Smooth muscle cell (in vitro differentiated cells): ENCODE measurements around the gene PRELID3B. TPM values are rescaled to one million over a fixed set of nuclear protein-coding genes. Genes with fewer than 3 reads are reported as not detected.

Source experiments
- DNase-seq: peaks from one replicate; lab custom pipeline; 2025; ENCODE audit not compliant: unreplicated experiment; lab: John Stamatoyannopoulos, UW
- H2AFZ ChIP-seq: fragments of 200-600 bp; sonication (generic); 2 replicates; pipeline ENCODE4 v1.6.0; 2016; ENCODE audit warnings: antibody characterized with exemption, low read depth, mild to moderate bottlenecking
- H3F3A ChIP-seq: fragments of 200-600 bp; sonication (generic); 2 replicates; pipeline ENCODE4 v1.6.0; 2017; ENCODE audit warnings: antibody characterized with exemption, low read depth
- H3K27ac ChIP-seq: fragments of 200-600 bp; sonication (generic); 2 replicates; pipeline ENCODE4 v1.5.1; 2016; ENCODE audit warnings: low read depth, mild to moderate bottlenecking
- H3K27me3 ChIP-seq: fragments of 200-600 bp; sonication (generic); 2 replicates; pipeline ENCODE4 v1.6.1; 2016; ENCODE audit warnings: low read depth, mild to moderate bottlenecking
- H3K36me3 ChIP-seq: fragments of 200-600 bp; sonication (generic); 2 replicates; pipeline ENCODE4 v1.5.1; 2016; ENCODE audit warnings: low read depth
- H3K4me1 ChIP-seq: fragments of 200-600 bp; sonication (generic); 2 replicates; pipeline ENCODE4 v1.5.1; 2016; ENCODE audit warnings: low read depth
- H3K4me2 ChIP-seq: fragments of 200-600 bp; sonication (generic); 2 replicates; pipeline ENCODE4 v1.6.0; 2016; ENCODE audit warnings: mild to moderate bottlenecking
- H3K4me3 ChIP-seq: fragments of 200-600 bp; sonication (generic); 2 replicates; pipeline ENCODE4 v1.5.1; 2016; ENCODE audit warnings: mild to moderate bottlenecking
- H3K79me2 ChIP-seq: fragments of 200-600 bp; sonication (generic); 2 replicates; pipeline ENCODE4 v1.6.0; 2016; ENCODE audit warnings: low read depth, mild to moderate bottlenecking
- H3K9ac ChIP-seq: fragments of 200-600 bp; sonication (generic); 2 replicates; pipeline ENCODE4 v1.6.0; 2016; ENCODE audit warnings: low read depth
- H3K9me3 ChIP-seq: fragments of 200-600 bp; sonication (generic); replicated peaks from 2 replicates; pipeline ENCODE4 v1.5.1; 2016; ENCODE audit warnings: low read depth
- H4K20me1 ChIP-seq: fragments of 200-600 bp; sonication (generic); 2 replicates; pipeline ENCODE4 v1.6.0; 2016; ENCODE audit warnings: low read depth
- CTCF ChIP-seq: fragments of 200-600 bp; sonication (generic); IDR thresholded peaks from 2 replicates; pipeline ENCODE4 v1.5.1; 2017; ENCODE audit warnings: borderline replicate concordance, mild to moderate bottlenecking, antibody characterized with exemption; ENCODE audit not compliant: insufficient read depth, poor library complexity, severe bottlenecking
- WGBS: methylation state at CpG from one replicate; pipeline ENCODE4 v1.1.7; 2016; ENCODE audit warnings: low lambda C conversion rate; 5-methylcytosine and 5-hydroxymethylcytosine counted together
- polyA plus RNA-seq: library from polyadenylated mRNA; unstranded; fragments of >200 nt; fragmentation: Nextera tagmentation; extraction: Ambion mirVana; gene quantifications from 2 replicates; pipeline ENCODE4 v1.2.1, GENCODE V29; 2016
- total RNA-seq: library from RNA; depleted of rRNA; stranded (reverse); fragments of >200 nt; gene quantifications from 2 replicates; pipeline ENCODE4 v1.2.3, GENCODE V29; 2014

Gene PRELID3B
- total and polyA plus RNA-seq, 2 experiments from 2014 or later, result 20.9 to 44.9 TPM

DNA sequence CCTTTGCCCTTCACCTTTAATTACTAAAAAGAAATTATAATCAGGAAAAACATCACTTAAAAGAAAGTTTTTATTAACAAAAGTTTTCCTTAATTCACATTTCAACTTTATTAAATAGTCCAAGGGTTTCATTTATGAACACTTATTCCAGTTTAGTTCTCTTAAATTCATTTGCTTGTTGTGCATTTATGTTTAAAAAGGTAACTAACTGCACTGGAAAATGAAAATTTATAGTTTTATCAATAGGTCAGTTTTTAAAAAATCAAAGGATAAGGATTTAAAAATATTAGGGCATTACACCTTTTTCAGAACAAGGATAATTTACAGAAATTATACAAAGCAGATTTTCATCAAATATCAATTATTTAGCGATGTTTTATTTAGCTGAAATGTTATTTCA lies 9.5 kb downstream of the PRELID3B start:
- Histone ChIP-seq H3K79me2 (peaks cover 46% of the 10 kb centered on the region), H3K9me3 (no peaks in the 10 kb centered on the region), H2AFZ (peak overlapping the region; percentile 78), H3K4me2 (peak overlapping the region; percentile 95), H3K36me3 (peaks cover 20% of the 10 kb centered on the region), H3K4me1 (peaks cover 27% of the 10 kb centered on the region), H3K27ac (peak overlapping the region; percentile 71), H3K4me3 (peak overlapping the region; percentile 81), H3F3A (peaks cover 19% of the 10 kb centered on the region), H4K20me1 (peaks cover 22% of the 10 kb centered on the region), H3K27me3 (no peaks in the 10 kb centered on the region), H3K9ac (peak overlapping the region; percentile 94)
- no peak for TF ChIP-seq CTCF
- no peak for DNase-seq
- WGBS, result 98% methylated on average over 1 of the region's 1 CpG

GRCh38 chr20:59032713-59033059 lies 9.9 kb downstream of the PRELID3B start:
- peaks cover 30% of the 10 kb centered on the region for H3K4me1 ChIP-seq
- H3K79me2 ChIP-seq, result peaks cover 46% of the 10 kb centered on the region
- WGBS, result 2% methylated on average over 13 of the region's 13 CpGs
- peak overlapping the region; percentile 95 for H3K4me2 ChIP-seq
- H4K20me1 ChIP-seq, result peaks cover 26% of the 10 kb centered on the region
- peaks cover 19% of the 10 kb centered on the region for H3F3A ChIP-seq
- H3K9ac ChIP-seq, result peak overlapping the region; percentile 94
- H2AFZ ChIP-seq, result peak overlapping the region; percentile 78
- no peaks in the 10 kb centered on the region for H3K27me3 ChIP-seq
- H3K9me3 ChIP-seq, result no peaks in the 10 kb centered on the region
- H3K36me3 ChIP-seq, result peaks cover 18% of the 10 kb centered on the region
- TF ChIP-seq CTCF, result no peak
- peak overlapping the region; percentile 81 for H3K4me3 ChIP-seq
- H3K27ac ChIP-seq, result peak overlapping the region; percentile 71
- DNase-seq, result no peak

DNA sequence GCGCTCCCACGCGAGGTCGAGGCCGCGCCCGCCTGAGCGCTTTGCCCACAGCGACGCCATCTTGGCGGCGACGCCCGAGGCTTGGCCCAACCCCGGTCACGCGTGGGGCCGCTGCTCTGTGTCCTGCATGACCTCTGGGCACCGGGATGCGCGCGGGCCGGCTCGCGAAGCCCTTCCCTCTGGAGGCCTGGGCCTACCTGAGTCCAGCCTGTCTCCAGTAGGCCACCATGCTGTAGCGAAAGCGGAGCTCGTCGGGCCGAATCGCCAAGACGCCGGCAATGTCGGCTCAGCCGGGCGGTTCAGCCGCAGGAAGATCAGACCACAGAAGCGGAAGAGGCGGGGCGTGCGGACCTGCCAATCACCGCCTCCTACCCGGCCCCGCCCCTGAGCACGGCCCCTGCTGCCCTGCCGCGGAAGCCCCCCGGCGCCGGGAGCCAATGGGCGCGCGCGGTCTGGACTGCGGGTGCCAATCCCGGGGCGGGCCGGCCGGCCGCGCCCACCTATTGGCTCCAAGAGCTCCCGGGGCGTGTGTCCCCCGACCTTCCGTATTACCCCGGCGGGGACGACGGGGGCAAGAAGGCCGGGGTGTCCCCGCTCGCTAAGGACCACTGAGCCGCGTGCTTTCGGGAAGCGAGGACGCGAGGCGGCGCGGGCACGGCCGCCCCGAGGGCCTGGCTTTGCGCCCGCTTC lies 10.4 kb downstream of the PRELID3B start, which contains the start of gene ATP5F1E:
ATP5F1E (minus strand) TSS at position 313 of the 690 bp plus-strand sequence; CDS start at position 229, 84 bp downstream.
- H3K9ac ChIP-seq, result peak within 1 kb of the TSS; percentile 94
- TF ChIP-seq CTCF, result no peak
- peaks cover 30% of the 10 kb centered on the region for H3K4me1 ChIP-seq
- H3K9me3 ChIP-seq, result no peaks in the 10 kb centered on the region
- WGBS, result under 1% methylated on average over 76 of the region's 86 CpGs
- peak within 1 kb of the TSS; percentile 81 for H3K4me3 ChIP-seq
- H2AFZ ChIP-seq, result peak within 1 kb of the TSS; percentile 78
- peak within 1 kb of the TSS; percentile 84 for H3K27ac ChIP-seq
- H3K36me3 ChIP-seq, result peaks cover 14% of the 10 kb centered on the region
- H3K4me2 ChIP-seq, result peak within 1 kb of the TSS; percentile 95
- no peaks in the 10 kb centered on the region for H3K27me3 ChIP-seq
- DNase-seq, result peak; percentile 82
- peaks cover 19% of the 10 kb centered on the region for H3F3A ChIP-seq
- peaks cover 47% of the 10 kb centered on the region for H3K79me2 ChIP-seq
- peaks cover 31% of the 10 kb centered on the region for H4K20me1 ChIP-seq
